ENCODE data around the gene KIAA0040. TPM values are rescaled to one million over a fixed set of nuclear protein-coding genes. Genes with fewer than 3 reads are reported as not detected.

KIAA0040 gene
- total and polyA plus RNA-seq, 3 donors from 2014 or later, result 5.8 to 10.3 (median 8.2) TPM

DNA sequence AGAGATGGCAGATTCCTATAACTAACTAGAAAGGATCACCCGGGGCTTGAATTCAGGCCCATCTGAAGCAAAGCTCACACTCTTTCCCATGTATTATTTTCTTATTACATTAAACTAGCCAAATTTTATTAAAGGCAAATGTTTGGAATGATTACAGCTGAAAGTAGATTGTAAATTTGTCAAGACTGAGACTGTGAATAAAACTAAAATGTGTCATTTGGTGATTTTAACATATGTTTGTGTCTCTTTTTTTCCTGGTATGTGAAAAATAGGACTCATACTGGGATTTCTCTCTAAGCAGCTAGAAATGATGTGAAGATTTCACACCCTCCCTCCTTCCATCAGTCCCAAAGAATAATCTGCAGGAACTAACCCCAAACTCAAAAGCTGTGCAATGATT lies 19.1 kb upstream of the KIAA0040 start:
- Histone ChIP-seq H3K27me3 (no peaks in the 10 kb centered on the region), H3K4me1 (no peaks in the 10 kb centered on the region), H3K4me3 (no peak overlapping the region), H3K9me3 (no peaks in the 10 kb centered on the region), H3K27ac (no peak overlapping the region), H3K36me3 (ENCODE audit: low read depth, missing control alignments) (no peaks in the 10 kb centered on the region)
- TF ChIP-seq POLR2A (IDR thresholded peaks at IDR 0.05), result no peak
- TF ChIP-seq, protein P1, sequence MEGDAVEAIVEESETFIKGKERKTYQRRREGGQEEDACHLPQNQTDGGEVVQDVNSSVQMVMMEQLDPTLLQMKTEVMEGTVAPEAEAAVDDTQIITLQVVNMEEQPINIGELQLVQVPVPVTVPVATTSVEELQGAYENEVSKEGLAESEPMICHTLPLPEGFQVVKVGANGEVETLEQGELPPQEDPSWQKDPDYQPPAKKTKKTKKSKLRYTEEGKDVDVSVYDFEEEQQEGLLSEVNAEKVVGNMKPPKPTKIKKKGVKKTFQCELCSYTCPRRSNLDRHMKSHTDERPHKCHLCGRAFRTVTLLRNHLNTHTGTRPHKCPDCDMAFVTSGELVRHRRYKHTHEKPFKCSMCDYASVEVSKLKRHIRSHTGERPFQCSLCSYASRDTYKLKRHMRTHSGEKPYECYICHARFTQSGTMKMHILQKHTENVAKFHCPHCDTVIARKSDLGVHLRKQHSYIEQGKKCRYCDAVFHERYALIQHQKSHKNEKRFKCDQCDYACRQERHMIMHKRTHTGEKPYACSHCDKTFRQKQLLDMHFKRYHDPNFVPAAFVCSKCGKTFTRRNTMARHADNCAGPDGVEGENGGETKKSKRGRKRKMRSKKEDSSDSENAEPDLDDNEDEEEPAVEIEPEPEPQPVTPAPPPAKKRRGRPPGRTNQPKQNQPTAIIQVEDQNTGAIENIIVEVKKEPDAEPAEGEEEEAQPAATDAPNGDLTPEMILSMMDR (IDR thresholded peaks at IDR 0.05), result no peak
- whole genome bisulfite sequencing, 2 donors, result 95 to 96% methylated on average over 1 of the region's 1 CpG
- intact Hi-C loops (cut with DNase I; ENCODE audit: low total_unique reads), result no loop called here
- DNase-seq, result no peak

DNA sequence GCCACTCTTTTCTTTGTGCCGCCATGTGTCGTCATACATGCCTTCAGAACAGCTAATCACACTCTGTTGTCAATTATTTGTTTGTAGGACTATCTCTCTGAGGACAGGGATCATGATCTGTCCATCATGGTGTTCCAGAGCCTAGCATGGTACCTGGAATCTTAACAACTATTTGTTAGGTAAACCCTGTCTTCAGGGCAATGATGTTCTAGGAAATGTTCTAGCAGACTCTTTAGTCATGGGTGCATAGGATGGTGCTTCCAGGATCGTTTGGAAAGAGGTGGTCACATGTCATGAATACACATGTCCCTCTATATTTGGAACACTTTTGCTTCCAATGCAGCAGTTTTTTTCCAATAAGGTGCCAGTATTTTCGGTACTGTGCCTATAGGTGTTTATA lies 18.2 kb upstream of the KIAA0040 start:
- no peaks in the 10 kb centered on the region for H3K9me3 ChIP-seq
- intact Hi-C loops (cut with DNase I; ENCODE audit: low total_unique reads), result no loop called here
- DNase-seq, result no peak

DNA sequence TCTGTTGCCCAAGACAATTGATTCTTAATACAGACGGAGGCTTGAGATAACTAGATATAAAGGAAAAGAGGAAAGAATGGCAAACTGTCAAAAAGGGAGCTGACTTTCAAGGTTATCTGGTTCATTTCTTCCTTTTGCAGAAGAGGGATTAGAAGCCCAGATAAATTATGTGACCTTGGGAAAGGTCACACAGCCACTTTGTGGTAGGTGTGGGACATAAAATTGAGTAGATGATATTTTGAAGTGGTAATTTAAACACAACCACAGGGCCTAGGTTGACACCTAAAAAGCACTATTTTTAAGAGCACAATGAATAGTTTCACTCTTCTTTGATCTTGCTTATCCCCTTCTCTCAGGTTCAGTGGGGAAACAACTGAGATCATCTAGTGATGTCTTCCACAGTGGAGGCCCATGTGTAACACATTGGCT lies 16.9 kb upstream of the KIAA0040 start:
- Histone ChIP-seq H3K36me3 (ENCODE audit: low read depth, missing control alignments) (no peaks in the 10 kb centered on the region), H3K27me3 (no peaks in the 10 kb centered on the region), H3K4me1 (no peaks in the 10 kb centered on the region), H3K27ac (no peak overlapping the region), H3K4me3 (no peak overlapping the region), H3K9me3 (no peaks in the 10 kb centered on the region)
- no peak for DNase-seq
- WGBS, 2 donors, result 58 to 87% methylated on average over 1 of the region's 1 CpG
- TF ChIP-seq POLR2A (IDR thresholded peaks at IDR 0.05), result no peak
- TF ChIP-seq, protein P1 (IDR thresholded peaks at IDR 0.05), result no peak
- intact Hi-C loops (cut with DNase I; ENCODE audit: low total_unique reads), result no loop called here

More for the DNA sequence above, 18.2 kb upstream of the KIAA0040 start:
- Histone ChIP-seq H3K27me3 (no peaks in the 10 kb centered on the region), H3K4me3 (no peak overlapping the region), H3K27ac (no peak overlapping the region), H3K36me3 (ENCODE audit: low read depth, missing control alignments) (no peaks in the 10 kb centered on the region), H3K4me1 (no peaks in the 10 kb centered on the region)
- TF ChIP-seq, protein P1 (IDR thresholded peaks at IDR 0.05), result no peak
- TF ChIP-seq POLR2A (IDR thresholded peaks at IDR 0.05), result no peak
- 69 to 76% methylated on average over 4 of the region's 4 CpGs for WGBS, 2 donors

DNA sequence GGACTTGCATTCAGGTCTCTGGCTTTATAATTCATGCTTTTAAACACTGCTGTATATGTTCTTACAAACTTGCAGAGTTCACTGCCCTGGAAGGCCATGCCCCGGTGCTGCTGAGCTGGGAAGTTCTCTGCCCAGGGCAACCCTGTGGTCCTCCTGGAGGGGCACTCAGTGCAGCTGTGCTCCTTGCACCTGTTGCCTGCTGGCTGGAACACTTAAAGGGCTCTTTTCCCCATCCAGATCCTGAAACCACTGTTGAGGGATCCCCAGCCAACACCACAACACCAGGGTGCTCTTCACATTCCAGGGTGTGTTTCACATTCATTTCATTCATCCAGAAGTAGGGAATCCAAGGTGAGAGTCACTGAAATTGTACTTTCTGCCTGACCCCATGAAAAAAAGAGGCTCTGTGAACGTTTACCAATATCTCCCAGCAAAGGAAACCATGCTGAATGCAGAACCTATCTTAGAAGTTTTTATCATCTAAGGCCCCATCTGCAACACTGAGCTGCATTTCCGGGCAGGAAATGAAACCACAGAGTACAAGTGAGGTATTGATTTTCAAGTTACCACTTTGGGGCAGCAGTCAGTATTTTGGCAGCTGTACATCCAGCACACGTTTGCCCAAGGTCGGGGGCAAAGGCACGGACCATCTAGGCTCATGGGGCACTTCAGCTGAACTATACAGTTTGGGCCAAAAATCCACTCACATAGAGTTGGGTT lies 16.4 kb upstream of the KIAA0040 start:
- WGBS, 2 donors, result 52 to 53% methylated on average over 6 of the region's 6 CpGs
- DNase-seq, result no peak
- Histone ChIP-seq H3K9me3 (no peaks in the 10 kb centered on the region), H3K4me3 (no peak overlapping the region), H3K4me1 (no peaks in the 10 kb centered on the region), H3K27ac (no peak overlapping the region), H3K27me3 (no peaks in the 10 kb centered on the region), H3K36me3 (ENCODE audit: low read depth, missing control alignments) (no peaks in the 10 kb centered on the region)
- intact Hi-C loops (cut with DNase I; ENCODE audit: low total_unique reads), result no loop called here
- TF ChIP-seq, protein P1 (IDR thresholded peaks at IDR 0.05), result no peak
- no peak for TF ChIP-seq POLR2A (IDR thresholded peaks at IDR 0.05)

DNA sequence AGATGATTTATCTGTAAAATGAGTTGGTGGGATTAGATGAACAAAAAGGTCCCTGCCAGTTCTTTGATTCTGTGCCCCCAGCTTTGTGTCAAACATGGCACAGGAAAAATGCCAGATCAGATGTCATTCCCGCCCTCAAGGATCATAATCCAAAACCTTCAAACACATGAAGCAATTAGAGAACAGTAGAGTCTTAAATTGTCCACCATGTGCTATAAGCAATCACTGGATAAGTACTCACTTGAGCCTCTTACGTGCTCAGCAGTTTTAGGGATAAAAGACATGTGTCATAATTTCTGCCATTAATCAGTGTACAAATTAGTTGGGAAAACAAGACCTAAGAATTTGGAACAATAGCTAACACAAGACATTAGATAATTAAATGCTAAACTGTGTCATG lies 15.4 kb upstream of the KIAA0040 start:
- Histone ChIP-seq H3K4me3 (no peak overlapping the region), H3K36me3 (ENCODE audit: low read depth, missing control alignments) (no peaks in the 10 kb centered on the region), H3K9me3 (no peaks in the 10 kb centered on the region), H3K27me3 (no peaks in the 10 kb centered on the region), H3K27ac (no peak overlapping the region), H3K4me1 (no peaks in the 10 kb centered on the region)
- intact Hi-C loops (cut with DNase I; ENCODE audit: low total_unique reads), result no loop called here
- WGBS, 2 donors, result 93 to 95% methylated on average over 2 of the region's 2 CpGs
- DNase-seq, result no peak
- TF ChIP-seq, protein P1 (IDR thresholded peaks at IDR 0.05), result no peak
- TF ChIP-seq POLR2A (IDR thresholded peaks at IDR 0.05), result no peak
